ENCODE measurements around the gene ERRFI1.
"Not testable (repeated sequence)": the region's sequence is repeated elsewhere in the genome, so short reads cannot be mapped to it uniquely, and the experiment has no call there.

Gene ERRFI1

DNA sequence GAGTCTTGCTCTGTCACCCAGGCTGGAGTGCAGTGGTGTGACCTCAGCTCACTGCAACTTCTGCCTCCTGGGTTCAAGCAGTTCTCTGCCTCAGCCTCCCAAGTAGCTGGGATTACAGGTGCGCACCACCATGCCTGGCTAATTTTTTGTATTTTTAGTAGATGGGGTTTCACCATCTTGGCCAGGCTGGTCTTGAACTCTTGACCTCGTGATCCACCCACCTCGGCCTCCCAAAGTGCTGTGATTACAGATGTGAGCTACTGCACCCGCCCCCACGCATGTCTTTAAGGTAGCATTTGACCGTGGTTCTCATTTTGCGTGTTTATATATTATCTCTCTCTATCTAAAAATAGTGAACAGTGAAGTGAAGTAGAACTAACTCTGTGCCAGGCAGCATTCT, 62.3 kb downstream of the ERRFI1 start:
- not testable (repeated sequence) for DNase-seq

DNA sequence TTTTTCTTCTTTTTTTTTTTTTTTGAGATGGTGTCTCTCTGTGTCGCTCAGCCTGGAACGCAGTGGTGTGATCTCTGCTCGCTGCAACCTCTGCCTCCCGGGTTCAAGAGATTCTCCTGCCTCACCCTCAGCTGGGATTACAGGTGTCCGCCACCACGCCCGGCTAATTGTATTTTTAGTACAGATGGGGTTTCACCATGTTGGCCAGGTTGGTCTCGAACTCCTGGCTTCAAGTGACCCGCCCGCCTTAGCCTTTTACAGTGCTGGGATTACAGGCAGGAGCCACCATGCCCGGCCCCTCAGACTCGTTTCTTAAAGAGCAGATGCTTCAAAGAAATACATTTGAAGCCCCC, 62.8 kb downstream of the ERRFI1 start:
- DNase-seq = not testable (repeated sequence)

DNA sequence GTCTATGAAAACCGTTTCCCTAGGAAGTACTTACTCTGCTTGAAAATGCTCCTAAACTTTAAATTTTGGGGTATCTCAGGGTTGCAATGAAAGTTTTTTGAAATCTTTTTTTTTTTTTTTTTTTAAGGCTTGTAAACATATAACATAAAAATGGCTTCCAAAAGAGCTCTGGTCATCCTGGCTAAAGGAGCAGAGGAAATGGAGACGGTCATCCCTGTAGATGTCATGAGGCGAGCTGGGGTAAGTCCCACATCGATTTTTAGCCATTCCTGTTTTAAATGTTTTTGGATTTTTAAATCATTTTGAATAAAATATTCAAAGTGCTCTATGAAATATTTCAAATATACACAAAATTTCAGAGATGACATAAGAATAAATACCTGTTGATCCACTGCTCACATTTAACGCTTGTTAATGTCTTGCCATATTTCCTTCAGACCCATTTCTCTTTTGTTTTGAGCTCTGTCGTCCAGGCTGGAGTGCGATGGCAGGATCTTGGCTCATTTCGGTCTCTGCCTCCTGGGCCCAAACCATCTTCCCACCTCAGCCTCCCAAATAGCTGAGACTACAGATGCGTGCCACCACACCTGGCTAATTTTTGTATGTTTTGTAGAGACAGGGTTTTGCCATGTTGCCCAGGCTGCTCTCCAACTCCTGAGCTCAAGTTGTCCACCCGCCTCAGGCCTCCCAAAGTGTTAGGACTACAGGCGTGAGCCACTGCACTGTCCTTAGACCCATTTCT, 63.3 kb downstream of the ERRFI1 start:
- no peak for DNase-seq

DNA sequence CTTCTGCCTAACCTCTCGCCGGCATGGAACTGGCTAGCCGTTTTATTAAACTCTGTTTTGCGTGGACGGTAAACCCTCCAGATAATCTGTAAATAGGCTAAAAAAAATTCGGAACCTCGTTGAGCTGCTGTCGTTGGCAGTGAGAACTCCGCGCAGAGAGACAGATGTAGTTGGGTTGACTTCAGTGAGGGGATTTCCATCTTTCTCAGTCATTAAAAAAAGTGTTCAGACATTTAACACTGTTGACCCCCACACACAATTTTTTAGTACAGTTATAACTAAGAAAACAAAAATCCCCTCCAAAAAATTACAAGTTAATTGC, 64.1 kb downstream of the ERRFI1 start:
- DNase-seq = no peak
